GM19468 (cell line): Measurements from ENCODE around the gene MT1F.
"Not testable (repeated sequence)": the region's sequence is repeated elsewhere in the genome, so short reads cannot be mapped to it uniquely, and the experiment has no call there.

Experiments used
- ATAC-seq: cut with Tn5 transposase; IDR thresholded peaks from one replicate; pipeline ENCODE4 v1.9.1; 2021; ENCODE audit warnings: mild to moderate bottlenecking, moderate library complexity, moderate number of reproducible peaks; ENCODE audit not compliant: unreplicated experiment; ENCODE audit errors: extremely low read depth

Gene MT1F

DNA sequence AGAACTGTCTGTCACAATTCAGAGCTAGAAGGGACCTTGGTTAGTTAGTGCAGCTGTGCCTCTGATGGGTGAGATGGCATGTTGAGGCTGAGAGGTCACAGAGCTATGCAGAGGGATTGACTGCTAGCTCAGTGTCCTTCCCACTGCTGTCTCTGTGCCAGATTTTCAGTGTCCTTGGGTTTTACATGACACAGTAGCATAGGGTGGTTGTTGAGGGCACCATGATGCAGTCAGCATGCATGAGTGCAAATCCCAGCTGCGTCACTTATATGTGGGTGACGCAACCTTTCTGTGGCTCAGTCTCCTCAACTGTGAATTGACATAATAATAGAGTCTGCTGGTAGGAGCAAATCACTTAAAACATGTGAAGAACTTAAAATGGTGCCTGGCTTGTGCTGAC is 16.6 kb upstream of the MT1F start:
- ATAC-seq = no peak

DNA sequence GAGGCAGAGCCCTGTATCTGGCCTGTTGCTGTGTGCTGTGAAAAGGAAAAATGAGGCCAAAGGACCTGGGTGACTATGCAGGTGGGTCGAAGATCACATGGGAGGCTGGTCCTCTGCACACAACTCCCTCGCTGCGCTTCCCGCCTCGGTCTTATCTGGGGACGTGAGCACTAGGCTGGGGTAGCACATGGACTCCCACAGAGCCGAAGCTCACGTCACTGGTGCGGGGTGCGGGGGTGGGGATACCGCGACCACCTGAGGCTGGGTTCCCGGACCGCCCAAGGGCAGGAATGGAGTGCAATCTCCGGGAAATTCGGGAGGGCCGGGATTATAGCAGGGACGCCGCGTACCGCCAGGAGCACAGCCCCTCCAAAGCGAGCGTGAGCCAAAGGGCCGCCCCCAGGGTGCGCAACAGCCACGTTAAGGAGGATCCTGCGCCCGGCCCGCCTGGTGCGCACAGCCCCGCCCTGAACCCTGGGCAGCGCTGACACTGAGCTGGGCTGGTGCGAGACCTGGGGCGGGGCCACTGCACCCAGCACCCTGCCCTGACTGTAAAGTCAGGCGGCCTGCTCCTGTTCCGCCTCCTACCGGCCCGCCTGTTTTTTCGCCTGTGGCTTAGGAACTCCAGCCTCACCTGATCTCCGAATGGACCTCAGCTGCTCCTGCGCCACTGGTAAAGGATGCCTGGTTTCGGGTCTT is 14.5 kb upstream of the MT1F start:
- ATAC-seq = no peak

DNA sequence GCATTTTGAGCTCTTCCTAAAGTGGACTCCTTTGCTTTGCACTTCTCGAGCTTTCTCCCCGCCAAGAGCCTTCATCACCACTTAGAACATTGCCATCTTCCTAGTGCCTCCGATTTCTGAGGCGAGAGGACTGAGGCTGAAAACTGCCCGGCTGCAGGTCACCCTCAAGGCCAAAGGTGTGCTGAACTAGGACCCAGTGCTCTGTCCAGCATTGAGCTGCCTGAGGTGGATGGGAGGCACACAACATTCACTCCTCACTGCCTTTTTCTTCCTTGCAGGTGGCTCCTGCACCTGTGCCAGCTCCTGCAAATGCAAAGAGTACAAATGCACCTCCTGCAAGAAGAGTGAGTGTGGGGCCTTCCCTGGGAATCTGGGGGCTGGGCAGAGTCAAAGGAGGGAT is 13.9 kb upstream of the MT1F start:
- no peak for ATAC-seq

DNA sequence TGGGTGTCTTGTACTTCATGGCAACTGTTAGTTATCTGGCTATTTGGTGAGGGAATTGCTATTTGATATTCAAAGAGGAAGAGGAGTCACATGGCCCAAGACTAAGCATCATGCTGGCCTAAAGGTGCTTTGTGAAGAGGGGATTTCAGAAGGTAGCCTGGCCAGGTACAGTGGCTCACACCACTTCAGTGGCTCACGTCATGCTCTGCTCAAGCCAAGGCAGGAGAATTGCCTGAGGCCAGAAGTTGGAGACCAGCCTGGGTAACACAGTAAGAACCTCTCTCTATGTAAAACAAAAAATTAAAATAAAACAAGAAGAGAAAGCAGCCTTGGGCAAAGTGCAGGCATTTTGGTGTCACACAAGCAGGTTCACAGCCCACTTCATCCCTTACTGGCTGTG is 12.4 kb upstream of the MT1F start:
- ATAC-seq = no peak

DNA sequence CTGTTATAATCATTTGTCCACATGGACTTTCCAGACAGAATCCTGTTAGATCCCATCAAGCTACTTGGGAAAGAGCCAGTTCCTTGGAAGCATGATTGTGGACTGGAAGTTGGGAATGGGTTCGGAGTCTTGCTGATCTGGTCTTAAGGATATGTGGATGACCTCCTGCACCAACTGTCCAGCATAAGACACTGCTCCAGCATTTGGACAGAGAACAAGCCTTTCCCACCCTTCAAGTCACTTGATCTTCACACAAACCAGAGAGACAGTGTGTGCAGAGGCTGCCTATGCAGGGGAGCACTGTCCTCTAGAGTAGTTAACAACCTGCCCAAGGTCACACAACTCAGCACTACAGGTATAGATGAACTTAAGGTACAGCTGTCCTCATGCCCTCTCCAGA is 11.9 kb upstream of the MT1F start:
- ATAC-seq = no peak

DNA sequence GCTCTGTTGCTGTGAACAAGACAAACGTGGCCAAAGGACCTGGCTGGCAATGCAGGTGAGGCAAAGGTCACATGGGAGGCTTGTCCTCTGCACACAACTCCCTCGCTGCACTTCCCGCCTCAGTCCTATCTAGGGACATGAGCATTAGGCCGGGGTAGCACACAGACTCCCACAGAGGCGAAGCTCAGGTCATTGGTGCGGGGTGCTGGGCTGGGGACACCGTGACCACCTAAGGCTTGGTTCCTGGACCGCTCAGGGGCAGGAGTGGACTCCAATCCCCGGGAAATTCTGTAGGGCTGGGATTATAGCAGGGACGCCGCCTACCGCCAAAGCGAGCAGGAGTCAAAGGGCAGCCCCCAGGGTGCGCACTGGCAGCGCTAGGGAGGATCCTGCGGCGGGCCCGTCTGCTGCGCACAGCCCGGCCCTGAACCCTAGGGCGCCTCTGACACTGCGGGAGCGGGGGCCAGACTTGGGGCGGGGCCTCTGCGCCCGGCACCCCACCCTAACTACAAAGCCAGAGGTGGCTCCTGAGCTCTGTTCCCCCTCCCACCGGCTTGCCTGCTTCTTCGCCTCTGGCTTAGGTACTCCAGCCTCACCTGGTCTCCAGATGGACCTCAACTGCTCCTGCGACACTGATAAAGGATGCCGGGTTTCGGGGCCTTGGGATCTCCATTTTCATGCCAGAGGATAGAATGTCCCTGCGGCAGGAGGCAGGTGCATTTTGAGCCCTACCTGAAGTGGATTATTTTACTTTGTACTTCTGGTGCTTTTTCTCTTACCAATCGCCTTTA is 9.9 kb upstream of the MT1F start:
- no peak for ATAC-seq

DNA sequence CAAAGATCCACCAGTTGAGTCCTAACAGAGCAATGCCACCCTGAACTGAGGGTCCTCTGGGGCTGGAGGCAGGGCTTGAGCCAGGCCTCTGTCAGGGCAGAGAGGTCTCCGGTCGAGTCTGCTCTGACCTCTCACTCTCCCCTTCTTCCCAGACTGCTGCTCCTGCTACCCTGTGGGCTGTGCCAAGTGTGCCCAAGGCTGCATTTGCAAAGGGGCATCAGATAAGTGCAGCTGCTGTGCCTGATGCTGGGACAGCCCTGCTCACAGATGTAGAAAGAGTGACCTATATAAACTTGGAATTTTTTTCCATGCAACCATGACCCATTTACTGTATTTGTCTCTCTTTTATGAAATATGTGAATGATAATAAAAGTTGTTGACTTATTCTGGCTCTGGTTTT is 8.5 kb upstream of the MT1F start:
- ATAC-seq = no peak

DNA sequence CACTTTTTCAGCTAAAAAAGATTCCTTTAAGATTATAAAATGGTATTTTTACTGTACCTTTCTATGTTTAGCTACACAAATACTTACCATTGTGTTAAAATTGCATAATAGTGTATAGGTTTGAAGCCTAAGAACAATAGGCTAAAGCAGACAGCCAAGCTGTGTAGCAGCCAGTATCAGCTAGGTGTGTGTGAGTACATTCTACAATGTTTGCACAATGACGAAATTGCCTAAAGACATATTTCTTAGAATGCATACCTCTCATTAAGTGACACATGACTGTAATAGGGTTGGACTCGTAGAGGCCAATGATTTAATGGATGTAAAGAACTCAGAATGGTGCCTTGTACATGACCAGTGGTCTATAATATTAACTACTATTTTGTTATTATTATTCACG is 7.9 kb upstream of the MT1F start:
- ATAC-seq = no peak

DNA sequence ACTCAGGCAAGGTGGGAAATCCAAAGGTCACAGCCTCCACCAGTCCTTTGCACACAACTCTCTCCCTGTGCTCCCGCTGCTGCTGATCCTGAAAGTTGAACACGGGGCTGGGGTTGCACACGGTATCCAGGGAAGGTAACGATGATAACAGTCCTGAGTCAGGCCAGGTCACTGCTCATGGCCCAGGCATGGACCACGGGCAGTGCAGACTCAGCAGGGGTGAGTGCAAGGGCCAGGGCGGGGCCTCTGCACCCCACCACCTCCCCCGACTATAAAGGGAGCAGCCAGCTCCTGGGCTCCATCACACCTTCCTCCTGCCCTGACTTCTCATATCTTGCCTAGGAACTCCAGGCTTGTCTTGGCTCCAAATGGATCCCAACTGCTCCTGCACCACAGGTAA is 6.2 kb upstream of the MT1F start, which contains the start of gene MT1B:
Gene MT1B, plus strand, starts transcription at position 301 of the 400 bp plus-strand sequence. Its CDS starts 68 bp downstream, at position 369.
- no peak for ATAC-seq

DNA sequence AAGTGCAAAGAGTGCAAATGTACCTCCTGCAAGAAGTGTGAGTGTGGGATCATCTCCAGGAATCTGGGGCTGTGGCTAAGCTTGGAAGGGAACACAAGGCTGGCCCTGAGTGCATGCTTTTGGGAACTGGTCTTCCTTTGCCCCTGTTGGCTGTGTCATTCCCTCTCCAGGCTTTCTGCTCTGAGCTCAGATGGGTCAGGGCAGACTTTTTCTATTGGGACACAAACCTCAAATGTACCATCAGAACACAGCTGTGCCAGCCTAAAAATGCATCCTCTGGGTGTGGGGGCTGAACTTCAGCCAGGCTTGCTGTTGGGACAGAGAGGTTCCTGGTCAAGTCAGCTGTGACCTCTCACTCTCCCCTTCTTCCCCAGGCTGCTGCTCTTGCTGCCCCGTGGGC is 5.2 kb upstream of the MT1F start:
- no peak for ATAC-seq

DNA sequence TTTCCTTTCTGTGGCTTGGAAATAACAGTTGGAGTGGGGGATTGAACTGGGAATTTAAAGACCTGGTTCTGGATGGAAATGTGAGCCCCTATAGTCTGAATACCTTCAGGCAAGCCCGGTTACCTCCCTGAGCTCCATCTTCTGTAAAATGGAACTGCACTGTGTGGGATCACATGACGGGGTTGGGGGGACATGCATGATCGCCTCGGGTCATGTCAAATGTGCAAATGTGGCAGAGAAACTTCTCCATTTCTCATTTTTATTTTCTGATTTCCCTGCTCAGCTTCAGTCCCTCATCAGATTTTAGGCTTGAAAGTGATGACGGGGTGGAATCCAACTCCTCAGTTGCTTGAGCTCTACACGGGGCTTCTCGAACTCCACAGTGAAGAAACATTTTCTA is 4.5 kb upstream of the MT1F start:
- no peak for ATAC-seq

DNA sequence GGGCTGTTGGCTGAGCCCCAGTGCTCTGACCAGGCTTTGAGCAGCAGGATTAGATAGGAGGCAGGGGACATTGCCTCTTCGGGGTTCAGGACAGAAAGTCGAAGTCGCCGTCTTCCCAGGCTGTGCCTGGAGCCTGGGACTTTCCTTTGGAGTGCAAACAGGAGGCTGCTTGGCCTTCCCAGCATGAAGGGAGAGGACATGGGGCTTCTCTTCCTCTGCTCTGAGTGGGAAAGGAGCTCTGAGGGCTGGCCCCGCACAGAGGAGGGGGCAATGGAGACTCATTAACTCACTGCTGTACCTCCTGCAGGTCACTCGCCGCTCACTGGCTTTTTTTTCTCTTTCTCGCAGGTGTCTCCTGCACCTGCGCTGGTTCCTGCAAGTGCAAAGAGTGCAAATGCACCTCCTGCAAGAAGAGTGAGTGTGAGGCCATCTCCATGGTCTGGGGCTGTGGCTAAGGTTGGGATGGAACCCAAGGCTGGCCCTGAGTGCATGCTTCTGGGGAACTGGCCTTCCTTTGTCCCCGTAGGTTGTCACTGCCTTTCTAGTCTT is 642 bp downstream of the MT1F start:
- ATAC-seq = no peak

DNA sequence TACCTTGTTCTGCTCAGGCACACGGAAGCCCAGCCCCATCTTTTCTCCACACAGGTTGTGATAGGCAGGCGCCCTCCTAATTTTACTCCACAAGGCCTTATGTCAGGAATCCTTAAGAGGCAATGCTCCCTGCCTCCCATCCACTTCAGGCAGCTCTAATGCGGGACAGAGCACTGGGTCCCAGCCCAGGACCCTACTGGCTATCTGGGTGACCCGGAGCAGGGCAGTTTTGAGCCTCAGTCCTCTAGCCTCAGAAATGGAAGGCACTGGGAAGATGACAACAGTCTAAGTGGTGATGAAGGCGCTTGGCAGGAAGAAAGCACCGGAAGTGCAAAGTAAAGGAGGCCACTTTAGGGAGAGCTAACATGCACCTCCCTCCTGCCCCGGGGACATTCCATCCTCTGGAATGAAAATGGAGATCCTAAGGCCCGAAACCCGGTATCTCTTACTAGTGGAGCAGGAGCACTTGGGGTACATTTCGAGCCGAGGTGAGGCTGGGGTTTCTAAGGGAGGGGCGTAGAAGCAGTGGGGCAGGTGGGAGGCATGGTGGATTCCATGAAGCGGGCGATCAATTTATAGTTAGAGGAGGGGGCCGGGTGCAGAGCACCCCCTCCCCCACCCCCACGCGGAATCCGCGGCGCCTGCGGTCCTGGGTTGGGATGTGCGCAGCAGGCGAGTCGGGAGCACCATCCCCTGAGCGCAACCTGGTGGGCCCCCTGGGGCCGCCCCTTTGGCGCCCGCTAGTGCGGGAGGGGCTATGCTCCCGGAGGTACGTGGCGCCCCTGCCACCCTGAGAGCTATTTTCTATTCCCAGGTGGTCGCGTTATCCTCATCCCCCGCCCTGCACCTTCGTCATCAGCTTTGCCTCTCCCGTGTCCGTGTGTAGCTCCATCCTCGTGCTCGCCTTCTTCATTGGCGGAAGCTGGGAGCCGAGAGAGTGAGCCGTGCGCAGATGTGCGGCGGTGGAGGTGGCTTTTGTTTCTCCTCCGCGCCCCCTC is 4.9 kb downstream of the MT1F start:
- no peak for ATAC-seq

DNA sequence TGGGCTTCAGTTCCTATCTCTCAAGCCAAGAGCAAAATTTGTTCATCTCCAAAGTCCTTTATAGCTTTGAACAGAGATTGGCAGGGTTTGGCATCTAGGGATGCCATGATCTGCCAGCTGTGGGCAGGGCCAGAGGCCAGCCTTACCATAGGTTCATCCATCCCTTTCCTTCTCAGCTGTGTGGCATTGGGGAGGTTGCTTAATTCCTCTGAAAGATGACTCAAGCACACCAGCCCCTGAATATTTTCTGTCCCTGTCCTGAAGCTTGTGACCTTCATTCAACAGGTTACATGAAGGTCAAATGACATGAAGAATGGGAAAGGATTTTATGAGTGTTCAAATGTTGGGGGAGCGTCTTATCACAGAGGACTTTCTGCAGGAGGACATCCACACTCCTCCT is 6.7 kb downstream of the MT1F start:
- no peak for ATAC-seq

DNA sequence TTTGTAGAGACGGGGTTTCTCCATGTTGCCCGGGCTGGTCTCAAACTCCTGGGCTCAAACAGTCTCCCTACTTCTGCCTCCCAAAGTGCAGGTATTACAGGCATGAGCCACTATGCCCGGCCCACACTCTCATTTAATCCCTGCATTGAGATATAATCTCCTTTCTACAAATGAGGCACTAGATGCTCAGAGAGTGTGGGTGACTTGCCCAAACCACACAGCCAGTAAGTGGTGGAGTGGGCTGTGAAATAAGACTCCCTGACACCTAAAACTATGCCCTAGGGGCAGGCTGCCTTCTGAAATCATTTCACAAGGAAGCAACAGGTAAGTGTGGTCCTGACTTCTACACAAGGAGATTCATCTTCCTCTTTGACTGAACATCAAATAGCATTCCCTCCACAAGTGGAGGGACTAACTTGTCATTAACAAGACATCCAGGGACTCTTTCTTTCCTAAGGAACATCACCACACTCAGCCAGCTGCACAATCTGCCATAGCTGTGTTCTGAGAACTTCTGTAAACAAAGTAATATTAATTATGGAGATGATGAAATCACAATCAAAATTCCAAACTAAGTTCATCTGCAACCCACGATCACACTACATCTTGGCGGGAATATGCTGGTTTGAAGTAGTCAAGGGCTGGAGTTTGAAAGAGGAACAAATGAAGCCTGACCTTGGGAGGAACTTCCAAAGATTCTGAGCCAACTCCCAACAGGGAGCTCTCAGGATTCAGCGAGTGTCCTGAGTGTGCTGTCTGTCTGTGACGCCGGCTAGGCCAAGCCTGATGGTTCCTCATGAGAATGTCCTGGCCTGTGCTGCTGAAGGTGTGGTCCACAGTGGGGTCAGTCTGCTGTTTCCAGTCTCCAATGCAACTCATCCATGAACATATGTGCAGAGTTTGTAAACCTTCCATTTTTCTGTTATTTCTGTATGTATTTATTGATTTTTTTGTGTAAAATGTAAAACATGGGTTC is 7.8 kb downstream of the MT1F start:
- not testable (repeated sequence) for ATAC-seq

DNA sequence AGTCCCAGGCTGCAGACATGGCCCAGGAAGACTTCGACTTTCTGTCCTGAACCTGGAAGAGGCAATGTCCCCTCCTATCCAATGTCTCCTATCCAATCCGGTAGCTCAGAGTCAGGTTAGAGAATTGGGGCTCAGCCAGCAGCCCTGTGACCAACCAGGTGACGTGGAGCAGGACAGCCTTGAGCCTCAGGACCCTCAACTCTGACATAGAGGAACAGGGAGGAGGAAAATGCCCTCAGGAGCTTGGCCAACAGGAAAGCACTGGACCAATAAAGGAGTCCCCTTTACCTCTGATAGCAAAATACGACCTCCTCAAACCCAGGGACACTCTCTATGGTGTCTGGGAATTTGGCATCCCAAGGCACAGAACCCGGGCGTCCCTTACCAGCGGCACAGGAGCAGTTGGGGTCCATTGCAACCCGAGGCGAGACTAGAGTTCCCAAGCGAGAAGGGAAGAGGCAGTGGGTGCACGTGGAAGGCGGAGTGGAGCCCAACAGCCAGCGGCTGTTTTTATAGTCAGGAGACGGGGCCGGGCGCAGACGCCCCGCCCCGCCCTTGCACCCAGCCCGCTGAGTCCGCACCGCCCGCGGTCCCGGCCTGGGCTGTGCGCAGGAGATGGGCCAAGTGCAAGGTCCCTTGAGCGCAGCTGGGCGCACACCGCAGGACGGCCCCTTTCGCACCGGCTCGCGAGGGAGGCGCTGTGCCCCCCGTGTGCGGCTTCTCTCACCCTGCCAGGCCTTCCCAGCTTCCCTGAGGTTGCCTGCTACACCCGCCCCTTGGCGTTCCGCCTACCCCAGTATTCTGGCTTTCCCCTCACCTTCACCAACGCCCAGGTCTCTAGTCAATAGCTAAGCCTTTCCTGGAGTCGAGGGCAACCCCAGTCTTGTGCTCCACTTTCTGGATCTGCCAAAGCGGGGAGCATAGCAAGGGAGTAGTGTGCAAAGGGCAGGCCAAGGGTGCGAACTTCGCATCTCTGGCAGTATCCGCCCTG is 10.1 kb downstream of the MT1F start, which contains the start of gene MT1G:
Gene MT1G, minus strand, starts transcription at position 485 of the 991 bp plus-strand sequence. Its CDS starts 72 bp downstream, at position 413.
- no peak for ATAC-seq

DNA sequence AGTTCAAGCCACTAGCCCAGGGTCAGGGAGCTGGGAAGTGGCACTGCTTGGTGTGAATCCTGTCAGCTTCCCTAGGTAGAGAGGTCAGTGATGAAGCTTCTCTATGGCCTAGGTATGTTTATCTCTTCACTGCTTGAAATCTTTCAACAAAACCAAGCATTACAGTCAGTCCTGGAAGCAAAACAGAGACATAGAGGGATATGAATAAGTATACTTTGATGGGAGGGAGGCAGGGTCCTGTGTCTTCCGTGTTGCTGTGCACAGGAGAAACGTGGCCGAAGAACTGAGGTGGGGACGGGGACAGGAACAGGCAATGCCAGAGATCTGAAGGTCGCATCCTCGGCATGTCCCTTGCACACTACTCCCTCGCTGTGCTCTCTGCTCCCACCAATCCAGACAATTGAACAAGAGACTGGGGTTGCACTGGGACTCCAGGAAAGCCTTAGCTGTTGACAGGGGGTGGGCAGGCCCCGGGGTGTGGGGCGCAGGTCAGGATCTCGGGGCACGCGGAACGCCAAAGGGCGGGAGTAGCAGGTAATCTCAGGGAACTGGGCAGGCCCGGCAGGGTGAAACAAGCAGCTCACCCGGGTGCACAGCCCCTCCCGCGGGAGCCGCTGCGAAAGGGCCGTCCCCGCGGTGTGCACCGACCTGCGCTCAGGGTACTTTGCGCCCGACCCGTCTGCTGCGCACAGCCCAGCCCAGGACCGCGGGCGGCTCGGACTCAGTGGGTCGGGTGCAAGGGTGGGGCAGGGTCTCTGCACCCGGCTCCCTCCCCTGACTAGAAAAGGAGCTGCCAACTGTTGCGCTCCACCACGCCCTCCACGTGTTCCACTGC is 11.5 kb downstream of the MT1F start, which contains the start of gene MT1H:
Gene MT1H, plus strand, starts transcription at position 810 of the 835 bp plus-strand sequence. CDS start 71 bp downstream, outside the sequence.
- no peak for ATAC-seq
